HG02885 (cell line): ENCODE data around the gene PKP2.
"Not testable (repeated sequence)": the region's sequence is repeated elsewhere in the genome, so short reads cannot be mapped to it uniquely, and the experiment has no call there.

Experiments
- ATAC-seq: cut with Tn5 transposase; IDR thresholded peaks from one replicate; pipeline ENCODE4 v1.9.1; 2021; ENCODE audit warnings: mild to moderate bottlenecking; ENCODE audit not compliant: unreplicated experiment, poor library complexity

PKP2 gene

GRCh38 chr12:32872416-32872815 lies 24.2 kb downstream of the PKP2 start:
- not testable (repeated sequence) for ATAC-seq

GRCh38 chr12:32870716-32871115 lies 25.9 kb downstream of the PKP2 start:
- no peak for ATAC-seq

GRCh38 chr12:32868885-32869284 lies 27.7 kb downstream of the PKP2 start:
- no peak for ATAC-seq

GRCh38 chr12:32864731-32865130 lies 31.8 kb downstream of the PKP2 start:
- no peak for ATAC-seq

- ATAC-seq = no peak
Observed at GRCh38 chr12:32863128-32863527, 33.4 kb downstream of the PKP2 start.

GRCh38 chr12:32861658-32862057 lies 34.9 kb downstream of the PKP2 start:
- not testable (repeated sequence) for ATAC-seq

- ATAC-seq = no peak
Observed at GRCh38 chr12:32860192-32860591, 36.4 kb downstream of the PKP2 start.

- ATAC-seq = no peak
Observed at GRCh38 chr12:32859389-32859788, 37.2 kb downstream of the PKP2 start.

- ATAC-seq = no peak
Observed at GRCh38 chr12:32854716-32855115, 41.9 kb downstream of the PKP2 start.

- ATAC-seq = no peak
Observed at GRCh38 chr12:32854097-32854496, 42.5 kb downstream of the PKP2 start.

- ATAC-seq = no peak
Observed at GRCh38 chr12:32847287-32847686, 49.3 kb downstream of the PKP2 start.

GRCh38 chr12:32846053-32846452 lies 50.5 kb downstream of the PKP2 start:
- no peak for ATAC-seq

- ATAC-seq = no peak
Observed at GRCh38 chr12:32843528-32844095, 53.0 kb downstream of the PKP2 start.

- ATAC-seq = no peak
Observed at GRCh38 chr12:32841061-32841460, 55.5 kb downstream of the PKP2 start.

GRCh38 chr12:32839828-32840227 lies 56.7 kb downstream of the PKP2 start:
- ATAC-seq = no peak

- no peak for ATAC-seq
Observed at GRCh38 chr12:32837974-32838373, 58.6 kb downstream of the PKP2 start.

- no peak for ATAC-seq
Observed at GRCh38 chr12:32836710-32837109, 59.9 kb downstream of the PKP2 start.

- ATAC-seq = no peak
Observed at GRCh38 chr12:32834122-32834521, 62.5 kb downstream of the PKP2 start.

GRCh38 chr12:32828552-32828951 lies 68.0 kb downstream of the PKP2 start:
- ATAC-seq = no peak

GRCh38 chr12:32828120-32828519 lies 68.5 kb downstream of the PKP2 start:
- ATAC-seq = no peak

- ATAC-seq = no peak
Observed at GRCh38 chr12:32826807-32827412, 69.7 kb downstream of the PKP2 start.

GRCh38 chr12:32824596-32824995 lies 72.0 kb downstream of the PKP2 start:
- peak; percentile 29 for ATAC-seq
